ENCODE measurements around the gene SLC16A10.

SLC16A10 gene

DNA sequence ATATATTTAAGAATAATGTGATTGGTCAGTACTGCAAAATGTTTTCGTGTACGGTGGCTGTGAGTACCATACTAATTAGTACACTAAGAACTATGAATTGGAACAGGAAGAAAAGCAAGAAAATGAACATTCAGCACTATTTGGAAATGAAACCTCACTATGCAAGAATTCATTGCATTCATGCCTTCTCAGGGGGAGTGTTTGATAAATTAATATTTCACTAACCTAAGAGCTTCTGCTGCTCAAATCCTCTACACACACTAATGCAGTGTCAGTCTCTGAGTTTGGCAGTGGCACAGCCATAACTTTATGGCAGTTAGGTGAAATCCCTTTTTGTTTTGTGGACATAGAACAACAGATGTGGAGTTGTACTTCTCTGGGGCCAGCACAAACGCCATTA is 60.1 kb downstream of the SLC16A10 start:
- DNase-seq (ENCODE audit: extremely low read depth, low read depth): no peak
- TF ChIP-seq, protein P1, sequence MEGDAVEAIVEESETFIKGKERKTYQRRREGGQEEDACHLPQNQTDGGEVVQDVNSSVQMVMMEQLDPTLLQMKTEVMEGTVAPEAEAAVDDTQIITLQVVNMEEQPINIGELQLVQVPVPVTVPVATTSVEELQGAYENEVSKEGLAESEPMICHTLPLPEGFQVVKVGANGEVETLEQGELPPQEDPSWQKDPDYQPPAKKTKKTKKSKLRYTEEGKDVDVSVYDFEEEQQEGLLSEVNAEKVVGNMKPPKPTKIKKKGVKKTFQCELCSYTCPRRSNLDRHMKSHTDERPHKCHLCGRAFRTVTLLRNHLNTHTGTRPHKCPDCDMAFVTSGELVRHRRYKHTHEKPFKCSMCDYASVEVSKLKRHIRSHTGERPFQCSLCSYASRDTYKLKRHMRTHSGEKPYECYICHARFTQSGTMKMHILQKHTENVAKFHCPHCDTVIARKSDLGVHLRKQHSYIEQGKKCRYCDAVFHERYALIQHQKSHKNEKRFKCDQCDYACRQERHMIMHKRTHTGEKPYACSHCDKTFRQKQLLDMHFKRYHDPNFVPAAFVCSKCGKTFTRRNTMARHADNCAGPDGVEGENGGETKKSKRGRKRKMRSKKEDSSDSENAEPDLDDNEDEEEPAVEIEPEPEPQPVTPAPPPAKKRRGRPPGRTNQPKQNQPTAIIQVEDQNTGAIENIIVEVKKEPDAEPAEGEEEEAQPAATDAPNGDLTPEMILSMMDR (IDR thresholded peaks at IDR 0.05; ENCODE audit: low read depth, low read length): no peak

GRCh38 chr6:111148110-111148509 is 60.8 kb downstream of the SLC16A10 start:
- DNase-seq (ENCODE audit: extremely low read depth, low read depth): no peak
- TF ChIP-seq, protein P1 (IDR thresholded peaks at IDR 0.05; ENCODE audit: low read depth, low read length): no peak

- TF ChIP-seq, protein P1 (IDR thresholded peaks at IDR 0.05; ENCODE audit: low read depth, low read length): no peak
Observed at GRCh38 chr6:111150577-111150976, 63.3 kb downstream of the SLC16A10 start.

GRCh38 chr6:111154981-111155380 is 67.7 kb downstream of the SLC16A10 start:
- no peak for DNase-seq (ENCODE audit: extremely low read depth, low read depth)
- TF ChIP-seq, protein P1 (IDR thresholded peaks at IDR 0.05; ENCODE audit: low read depth, low read length): no peak

More at GRCh38 chr6:111150577-111150976, 63.3 kb downstream of the SLC16A10 start:
- DNase-seq (ENCODE audit: extremely low read depth, low read depth): no peak

GRCh38 chr6:111157412-111157811 is 70.1 kb downstream of the SLC16A10 start:
- no peak for DNase-seq (ENCODE audit: extremely low read depth, low read depth)
- TF ChIP-seq, protein P1 (IDR thresholded peaks at IDR 0.05; ENCODE audit: low read depth, low read length): no peak

GRCh38 chr6:111159633-111160032 is 72.3 kb downstream of the SLC16A10 start:
- no peak for DNase-seq (ENCODE audit: extremely low read depth, low read depth)
- TF ChIP-seq, protein P1 (IDR thresholded peaks at IDR 0.05; ENCODE audit: low read depth, low read length): no peak

GRCh38 chr6:111161650-111162049 is 74.3 kb downstream of the SLC16A10 start:
- no peak for DNase-seq (ENCODE audit: extremely low read depth, low read depth)
- TF ChIP-seq, protein P1 (IDR thresholded peaks at IDR 0.05; ENCODE audit: low read depth, low read length): no peak

Measured in AG09319 (cell line).